ENCODE measurements around the gene PLB1.

GRCh38 chr2:28639092-28639691, 143.3 kb downstream of the PLB1 start:
- TF ChIP-seq IRF2 (CRISPR knock-in tag; IDR thresholded peaks at IDR 0.05) (no peak), NCOA2 (IDR thresholded peaks at IDR 0.05; ENCODE audit: partially characterized antibody in 2 of 2) (no peak), LARP7 (IDR thresholded peaks at IDR 0.05) (no peak), POLR2AphosphoS5 (IDR thresholded peaks at IDR 0.05; ENCODE audit: control insufficient read depth, insufficient read depth, low read depth, low read length) (no peak), KAT7 (CRISPR knock-in tag; IDR thresholded peaks at IDR 0.05; ENCODE audit: borderline replicate concordance) (no peak)
- TF ChIP-seq, protein P1, sequence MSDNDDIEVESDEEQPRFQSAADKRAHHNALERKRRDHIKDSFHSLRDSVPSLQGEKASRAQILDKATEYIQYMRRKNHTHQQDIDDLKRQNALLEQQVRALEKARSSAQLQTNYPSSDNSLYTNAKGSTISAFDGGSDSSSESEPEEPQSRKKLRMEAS (CRISPR knock-in tag; IDR thresholded peaks at IDR 0.05) = no peak

All from K562 (cell line).